K562 (cell line): ENCODE data around the gene PGGHG. TPM values are rescaled to one million over a fixed set of nuclear protein-coding genes. Genes with fewer than 3 reads are reported as not detected.

Experiments
- ATAC-seq: fragments of 200-7000 bp; cut with Tn5 transposase; 3 replicates; pipeline ENCODE4 v1.9.1; 2020; ENCODE audit warnings: moderate library complexity
- BruUV-seq: library from RNA; stranded (reverse); fragments of 400-500 nt; replicated peaks from 2 replicates; lab custom pipeline; 2021; lab: Mats Ljungman, UMichigan
- CTCF ChIA-PET: fragments of 300-600 bp; formaldehyde crosslinking; extraction: SDS; loops from one replicate; lab custom pipeline; 2021; ENCODE audit warnings: low intra/inter-chr PET ratio; lab: Yijun Ruan, JAX
- POLR2A ChIA-PET: fragments of 300-600, 350-650 bp; sonication (Branson Sonifier 250); formaldehyde crosslinking; extraction: SDS; loops from one replicate; lab custom pipeline; 2021; ENCODE audit warnings: antibody characterized with exemption, inconsistent platforms; lab: Yijun Ruan, JAX
- DNase-seq, 4 experiments: peaks; one replicate each; pipeline versions ENCODE4 v3.0.0 to v3.0.0-alpha.2; 2011 to 2018; ENCODE audit warnings: low spot score in 3 of 4, mixed read lengths in 3 of 4; ENCODE audit errors: extremely low read depth in 1 of 4
- FAIRE-seq: peaks from 2 replicates; lab custom pipeline; 2011; peaks lifted over from hg19 to GRCh38; lab: Jason Lieb, UNC
- H2AFZ ChIP-seq: 2 replicates; pipeline ENCODE4 v1.6.0; 2011; ENCODE audit warnings: low read depth, low read length, control low read depth, inconsistent platforms
- H3K27ac ChIP-seq: fragments of 200-600 bp; 3 replicates; pipeline ENCODE4 v1.8.0; 2011; ENCODE audit warnings: low read depth, mild to moderate bottlenecking, control low read depth, inconsistent platforms, low read length, moderate library complexity, mixed read lengths; ENCODE audit errors: extremely low read depth
- H3K27me3 ChIP-seq, 2 experiments: fragments of 300-600 bp in 1 of 2; 2 replicates in 1 of 2; 3 replicates in 1 of 2; pipeline versions ENCODE4 v1.6.0 to v1.8.0; 2011; ENCODE audit warnings: inconsistent platforms in 2 of 2, low read length in 2 of 2, mild to moderate bottlenecking in 1 of 2, mixed read lengths in 1 of 2, moderate library complexity in 1 of 2; ENCODE audit not compliant: control insufficient read depth in 2 of 2, insufficient read depth in 2 of 2
- H3K36me3 ChIP-seq: fragments of 300-600 bp; 3 replicates; pipeline ENCODE4 v1.8.0; 2011; ENCODE audit warnings: mild to moderate bottlenecking, low read length, inconsistent platforms; ENCODE audit not compliant: control insufficient read depth, insufficient read depth
- H3K4me1 ChIP-seq, 2 experiments: fragments of 200-600 bp in 1 of 2; replicated peaks in 1 of 2; 2 replicates in 1 of 2; 3 replicates in 1 of 2; pipeline versions ENCODE4 v1.5.1 to v1.8.0; 2011; ENCODE audit warnings: inconsistent platforms in 2 of 2, low read length in 2 of 2, mild to moderate bottlenecking in 1 of 2, mixed read lengths in 1 of 2, moderate library complexity in 1 of 2; ENCODE audit not compliant: control insufficient read depth in 2 of 2, insufficient read depth in 2 of 2
- H3K4me2 ChIP-seq: 2 replicates; pipeline ENCODE4 v1.6.1; 2011; ENCODE audit warnings: low read length, control low read depth, inconsistent platforms, mixed read lengths; ENCODE audit not compliant: insufficient read depth
- H3K4me3 ChIP-seq: fragments of 200-600 bp; sonication (generic), shearing (Covaris generic); 2 replicates; pipeline ENCODE4 v1.5.1; 2016; ENCODE audit warnings: control low read depth, inconsistent platforms
- H3K79me2 ChIP-seq: fragments of 200-600 bp; 3 replicates; pipeline ENCODE4 v1.8.0; 2011; ENCODE audit warnings: low read length, inconsistent platforms; ENCODE audit not compliant: control insufficient read depth, insufficient read depth
- H3K9ac ChIP-seq, 2 experiments: 2 replicates each; pipeline versions ENCODE4 v1.6.0 to v1.6.1; 2011; ENCODE audit warnings: low read depth in 2 of 2, low read length in 2 of 2, control low read depth in 1 of 2, inconsistent platforms in 1 of 2, mild to moderate bottlenecking in 1 of 2, mixed read lengths in 1 of 2; ENCODE audit not compliant: insufficient read depth in 1 of 2
- H3K9me1 ChIP-seq: one replicate; pipeline ENCODE4 v1.6.0; 2011; ENCODE audit warnings: inconsistent platforms, mild to moderate bottlenecking, low read length, moderate library complexity; ENCODE audit not compliant: control insufficient read depth, insufficient read depth
- H3K9me3 ChIP-seq: replicated peaks from 2 replicates; pipeline ENCODE4 v1.5.1; 2011; ENCODE audit warnings: low read depth, low read length, inconsistent platforms; ENCODE audit not compliant: control insufficient read depth, insufficient read depth
- H4K20me1 ChIP-seq: replicated peaks from 2 replicates; pipeline ENCODE4 v1.6.1; 2011; ENCODE audit warnings: low read length, inconsistent platforms, mixed read lengths; ENCODE audit not compliant: control insufficient read depth, insufficient read depth
- BRF2 ChIP-seq: IDR thresholded peaks from 3 replicates; pipeline ENCODE4 v1.6.1; 2011; ENCODE audit warnings: borderline replicate concordance, mild to moderate bottlenecking; ENCODE audit not compliant: insufficient read length, insufficient read depth
- CEBPG ChIP-seq, 3 experiments: fragments of 200-800 bp in 1 of 3; sonication (Bioruptor generic) in 1 of 3; sonication (generic) in 1 of 3; formaldehyde crosslinking in 1 of 3; IDR thresholded peaks in 2 of 3; conservative IDR thresholded peaks in 1 of 3; 2 replicates each; pipeline versions ENCODE4 v1.6.1 to v1.8.0; 2016 to 2022; ENCODE audit warnings: missing compliant biosample characterization in 2 of 3, missing genetic modification characterization in 2 of 3, mild to moderate bottlenecking in 1 of 3, missing genetic modification reagents in 1 of 3
- ESRRB ChIP-seq: fragments of 250-450 bp; sonication (Bioruptor Pico); IDR thresholded peaks from 2 replicates; pipeline ENCODE4 v1.5.0; 2020; ENCODE audit warnings: mild to moderate bottlenecking, moderate library complexity, borderline replicate concordance
- FOXK1 ChIP-seq: sonication (generic); formaldehyde crosslinking; IDR thresholded peaks from 2 replicates; pipeline ENCODE4 v1.8.0; 2022; ENCODE audit warnings: missing genetic modification reagents, mild to moderate bottlenecking, borderline replicate concordance
- GABPB2 ChIP-seq: fragments of 250-450 bp; sonication (Bioruptor Pico); conservative IDR thresholded peaks from 2 replicates; pipeline ENCODE4 v1.5.1; 2021; ENCODE audit warnings: mild to moderate bottlenecking
- PTBP1 ChIP-seq: fragments of 200-400 bp; formaldehyde crosslinking; IDR thresholded peaks from 2 replicates; pipeline ENCODE4 v1.6.1; 2017; ENCODE audit warnings: low read depth, low read length
- RAD51 ChIP-seq: fragments of 450-650 bp; IDR thresholded peaks from 2 replicates; pipeline ENCODE4 v1.7.1; 2016; ENCODE audit warnings: low read depth, mild to moderate bottlenecking, borderline replicate concordance
- SP1 ChIP-seq: sonication (generic); formaldehyde crosslinking; IDR thresholded peaks from 2 replicates; pipeline ENCODE4 v1.8.1; 2022; ENCODE audit warnings: mild to moderate bottlenecking, missing genetic modification reagents
- SRF ChIP-seq, 2 experiments: fragments of 250-450, 450-650 bp in 1 of 2; sonication (Bioruptor Pico) in 1 of 2; sonication (generic) in 1 of 2; formaldehyde crosslinking; IDR thresholded peaks; 2 replicates each; pipeline versions ENCODE4 v1.5.0 to v1.5.1; 2020 to 2022; ENCODE audit warnings: mild to moderate bottlenecking in 1 of 2, missing genetic modification reagents in 1 of 2
- TEAD4 ChIP-seq, 2 experiments: sonication (generic) in 1 of 2; formaldehyde crosslinking in 1 of 2; IDR thresholded peaks; 2 replicates each; pipeline versions ENCODE4 v1.6.1 to v1.8.0; 2012 to 2022; ENCODE audit warnings: borderline replicate concordance in 1 of 2, inconsistent platforms in 1 of 2, low read length in 1 of 2, mild to moderate bottlenecking in 1 of 2, missing genetic modification reagents in 1 of 2
- ZBTB43 ChIP-seq: sonication (generic); formaldehyde crosslinking; IDR thresholded peaks from 2 replicates; pipeline ENCODE4 v1.8.0; 2023; ENCODE audit warnings: mild to moderate bottlenecking, missing genetic modification reagents
- ZNF444 ChIP-seq: fragments of 250-450 bp; sonication (Bioruptor Pico); IDR thresholded peaks from 2 replicates; pipeline ENCODE4 v1.4.0; 2020; ENCODE audit warnings: mild to moderate bottlenecking, moderate library complexity
- WGBS: fragments of 100-300 bp; shearing (Covaris generic); methylation state at CpG from one replicate; pipeline ENCODE4 v1.1.6; 2016; ENCODE audit warnings: low coverage, mixed read lengths; ENCODE audit not compliant: insufficient coverage; ENCODE audit errors: missing lambda C conversion rate; 5-methylcytosine and 5-hydroxymethylcytosine counted together
- in situ Hi-C: fragments of 300-500 bp; cut with MboI; formaldehyde crosslinking; loops from 4 replicates; pipeline ENCODE4 v1.15.0; 2018; ENCODE audit warnings: inconsistent platforms, mixed read lengths
- intact Hi-C: fragments of 100-400 bp; cut with micrococcal nuclease; formaldehyde crosslinking; loops from 2 replicates; pipeline ENCODE4 v1.14.2; 2022
- polyA plus RNA-seq, 8 experiments: library from polyadenylated mRNA; depleted of rRNA in 4 of 8; stranded (reverse) in 5 of 8; unstranded in 3 of 8; fragments of >200 nt; fragmentation: Nextera tagmentation in 2 of 8; fragmentation: Illumina TruSeq in 1 of 8; extraction: Ambion mirVana in 2 of 8; extraction: Trizol in 1 of 8; gene quantifications; 2 replicates each; pipeline versions ENCODE4 v1.2.1 to v1.2.3, GENCODE V29; 2011 to 2014; ENCODE audit warnings: inconsistent platforms in 1 of 8, missing spikeins in 1 of 8
- total RNA-seq, 7 experiments: library from RNA; depleted of rRNA in 6 of 7; stranded (reverse); fragments of >200 nt in 6 of 7; fragmentation: Illumina TruSeq in 2 of 7; extraction: Trizol in 2 of 7; gene quantifications; 2 replicates each; pipeline versions ENCODE4 v1.2.1 to v1.2.3, GENCODE V29; 2011 to 2021; ENCODE audit warnings: low replicate concordance in 1 of 7

PGGHG gene
- total and polyA plus RNA-seq, 9 of the 15 experiments (the other 6 are each of a cell fraction or from before 2014, with no cell fraction given), result 0.38 to 85.1 (median 18.1) TPM

- peaks cover 12% of the 10 kb centered on the region for H3K9me3 ChIP-seq
- FAIRE-seq (no peak), ATAC-seq (no peak), DNase-seq (no peak)
- no peaks in the 10 kb centered on the region for H3K27me3 ChIP-seq
- 62% methylated on average over 5 of the region's 6 CpGs for WGBS
- in situ Hi-C loops (no loop called here), intact Hi-C loops (no loop called here)
- no peak overlapping the region for H3K27ac ChIP-seq
- H3K36me3 ChIP-seq, result no peaks in the 10 kb centered on the region
- H3K79me2 ChIP-seq, result peaks cover 6% of the 10 kb centered on the region; the same call in 1 of the 3 replicates
- no peak overlapping the region for H2AFZ ChIP-seq
- POLR2A ChIA-PET, result interaction anchor here (1.1 kb wide), 1 partner anchor 11 kb away, joined by 3 read pairs; no protein-coding TSS in a partner anchor
- no peaks in the 10 kb centered on the region for H3K9me1 ChIP-seq
- no peak overlapping the region for H3K9ac ChIP-seq
- no TSS peak for BruUV-seq
- H4K20me1 ChIP-seq, result no peaks in the 10 kb centered on the region
- no peak overlapping the region for H3K4me2 ChIP-seq
- peaks cover 19 to 31% of the 10 kb centered on the region in 2 experiments for H3K4me1 ChIP-seq
- CTCF ChIA-PET, result no interaction called here
- no peak overlapping the region for H3K4me3 ChIP-seq
- TF ChIP-seq PTBP1 (no peak), ZBTB43 (CRISPR knock-in tag) (no peak), TEAD4 (IDR thresholded peaks at IDR 0.05; ENCODE audit: low read length) (no peak), TEAD4 (CRISPR knock-in tag; IDR thresholded peaks at IDR 0.05; ENCODE audit: borderline replicate concordance) (no peak), GABPB2 (CRISPR knock-in tag) (no peak), BRF2 (no peak), FOXK1 (CRISPR knock-in tag) (no peak), RAD51 (no peak), ZNF444 (CRISPR knock-in tag) (no peak), ESRRB (CRISPR knock-in tag) (no peak), SRF (CRISPR knock-in tag; IDR thresholded peaks at IDR 0.05) (no peak), SP1 (CRISPR knock-in tag) (no peak), CEBPG (CRISPR knock-in tag; IDR thresholded peaks at IDR 0.05) (no peak), CEBPG (tag; conservative IDR thresholded peaks at IDR 0.05 in 1 of 2, IDR thresholded peaks at IDR 0.05 in 1 of 2) (no peak)
Observed at GRCh38 chr11:272931-273198, 16.1 kb upstream of the PGGHG start.
